ENCODE data around the gene STAB2.

The STAB2 gene

DNA sequence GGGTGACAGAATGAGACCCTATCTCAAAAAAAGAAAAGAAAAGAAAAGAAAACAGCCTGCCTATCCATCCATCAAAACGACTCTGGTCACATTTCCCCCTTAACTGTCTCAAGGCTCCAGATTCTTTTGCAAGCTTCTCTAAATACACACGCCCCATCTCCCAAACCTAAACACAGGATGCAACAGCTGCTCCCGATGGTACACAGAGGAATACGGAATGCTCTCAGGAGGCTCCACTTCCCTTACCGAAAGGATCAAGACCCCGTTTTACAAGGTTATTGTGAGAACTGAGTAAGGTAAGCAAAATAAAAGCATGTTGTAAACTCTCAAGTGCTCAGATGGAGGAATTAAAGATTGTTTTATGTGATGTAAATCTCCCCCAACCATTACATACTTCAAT lies 191.7 kb downstream of the STAB2 start:
- Histone ChIP-seq H3K4me1 (ENCODE audit: insufficient read depth, poor library complexity, severe bottlenecking) (no peaks in the 10 kb centered on the region), H3K36me3 (ENCODE audit: low read depth) (peaks cover 72% of the 10 kb centered on the region), H3K27me3 (ENCODE audit: insufficient read depth, poor library complexity, severe bottlenecking) (no peaks in the 10 kb centered on the region), H3K27ac (ENCODE audit: poor library complexity, severe bottlenecking) (no peak overlapping the region), H3K4me3 (ENCODE audit: severe bottlenecking) (no peak overlapping the region), H3K9me3 (ENCODE audit: severe bottlenecking) (no peaks in the 10 kb centered on the region)
- TF ChIP-seq, protein P1, sequence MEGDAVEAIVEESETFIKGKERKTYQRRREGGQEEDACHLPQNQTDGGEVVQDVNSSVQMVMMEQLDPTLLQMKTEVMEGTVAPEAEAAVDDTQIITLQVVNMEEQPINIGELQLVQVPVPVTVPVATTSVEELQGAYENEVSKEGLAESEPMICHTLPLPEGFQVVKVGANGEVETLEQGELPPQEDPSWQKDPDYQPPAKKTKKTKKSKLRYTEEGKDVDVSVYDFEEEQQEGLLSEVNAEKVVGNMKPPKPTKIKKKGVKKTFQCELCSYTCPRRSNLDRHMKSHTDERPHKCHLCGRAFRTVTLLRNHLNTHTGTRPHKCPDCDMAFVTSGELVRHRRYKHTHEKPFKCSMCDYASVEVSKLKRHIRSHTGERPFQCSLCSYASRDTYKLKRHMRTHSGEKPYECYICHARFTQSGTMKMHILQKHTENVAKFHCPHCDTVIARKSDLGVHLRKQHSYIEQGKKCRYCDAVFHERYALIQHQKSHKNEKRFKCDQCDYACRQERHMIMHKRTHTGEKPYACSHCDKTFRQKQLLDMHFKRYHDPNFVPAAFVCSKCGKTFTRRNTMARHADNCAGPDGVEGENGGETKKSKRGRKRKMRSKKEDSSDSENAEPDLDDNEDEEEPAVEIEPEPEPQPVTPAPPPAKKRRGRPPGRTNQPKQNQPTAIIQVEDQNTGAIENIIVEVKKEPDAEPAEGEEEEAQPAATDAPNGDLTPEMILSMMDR (IDR thresholded peaks at IDR 0.05; ENCODE audit: poor library complexity, severe bottlenecking) = no peak
- no peak for ATAC-seq (ENCODE audit: low read depth)
- DNase-seq (ENCODE audit: low spot score) = no peak

DNA sequence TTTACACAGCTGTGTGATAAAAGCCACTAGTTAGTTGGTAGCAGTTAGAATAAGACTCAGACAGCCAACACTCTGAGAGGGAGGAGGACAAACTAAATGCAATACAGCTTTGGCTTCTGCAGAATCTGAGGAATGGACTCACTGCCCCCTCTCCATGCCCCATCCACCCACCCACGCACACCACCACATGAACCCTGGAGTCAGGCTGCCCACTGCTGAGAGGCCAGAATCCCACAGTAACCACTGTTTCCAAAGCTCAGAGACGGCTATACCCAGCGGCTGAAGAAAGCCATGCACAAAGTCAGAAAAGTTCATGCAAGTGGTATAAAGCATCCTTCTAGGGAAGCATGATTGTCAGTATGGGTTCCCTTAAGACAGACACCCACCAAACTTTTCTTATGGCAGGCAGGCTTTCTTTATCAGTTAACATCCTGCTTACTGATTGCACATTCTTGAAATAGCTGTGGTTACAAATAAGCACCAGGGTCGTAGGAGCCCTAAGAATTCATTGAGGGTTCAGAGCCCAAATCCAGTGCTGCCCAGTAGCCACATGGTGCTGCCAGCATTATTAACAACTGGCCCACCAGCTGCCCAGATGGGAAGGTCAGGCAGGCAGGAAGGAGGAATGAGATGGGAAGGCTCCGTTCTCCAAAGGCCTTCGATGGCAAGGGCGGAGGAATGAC lies 192.5 kb downstream of the STAB2 start:
- TF ChIP-seq, protein P1 (IDR thresholded peaks at IDR 0.05; ENCODE audit: poor library complexity, severe bottlenecking) = no peak
- Histone ChIP-seq H3K9me3 (ENCODE audit: severe bottlenecking) (no peaks in the 10 kb centered on the region), H3K4me3 (ENCODE audit: severe bottlenecking) (no peak overlapping the region), H3K36me3 (ENCODE audit: low read depth) (peaks cover 79% of the 10 kb centered on the region), H3K27ac (ENCODE audit: poor library complexity, severe bottlenecking) (no peak overlapping the region), H3K4me1 (ENCODE audit: insufficient read depth, poor library complexity, severe bottlenecking) (no peaks in the 10 kb centered on the region), H3K27me3 (ENCODE audit: insufficient read depth, poor library complexity, severe bottlenecking) (no peaks in the 10 kb centered on the region)
- ATAC-seq (ENCODE audit: low read depth) (no peak), DNase-seq (ENCODE audit: low spot score) (no peak)

GRCh38 chr12:103780093-103780440 lies 193.0 kb downstream of the STAB2 start:
- Histone ChIP-seq H3K4me3 (ENCODE audit: severe bottlenecking) (no peak overlapping the region), H3K4me1 (ENCODE audit: insufficient read depth, poor library complexity, severe bottlenecking) (no peaks in the 10 kb centered on the region), H3K27me3 (ENCODE audit: insufficient read depth, poor library complexity, severe bottlenecking) (no peaks in the 10 kb centered on the region), H3K36me3 (ENCODE audit: low read depth) (peaks cover 84% of the 10 kb centered on the region), H3K27ac (ENCODE audit: poor library complexity, severe bottlenecking) (no peak overlapping the region), H3K9me3 (ENCODE audit: severe bottlenecking) (no peaks in the 10 kb centered on the region)
- ATAC-seq (ENCODE audit: low read depth) (no peak), DNase-seq (ENCODE audit: low spot score) (no peak)
- TF ChIP-seq, protein P1 (IDR thresholded peaks at IDR 0.05; ENCODE audit: poor library complexity, severe bottlenecking) = no peak

GRCh38 chr12:103780992-103781391 lies 193.9 kb downstream of the STAB2 start:
- H3K27ac ChIP-seq (ENCODE audit: poor library complexity, severe bottlenecking) = no peak overlapping the region
- no peaks in the 10 kb centered on the region for H3K4me1 ChIP-seq (ENCODE audit: insufficient read depth, poor library complexity, severe bottlenecking)
- DNase-seq (ENCODE audit: low spot score) = no peak
- no peaks in the 10 kb centered on the region for H3K27me3 ChIP-seq (ENCODE audit: insufficient read depth, poor library complexity, severe bottlenecking)
- no peak for ATAC-seq (ENCODE audit: low read depth)
- H3K36me3 ChIP-seq (ENCODE audit: low read depth) = peaks cover 84% of the 10 kb centered on the region
- TF ChIP-seq, protein P1 (IDR thresholded peaks at IDR 0.05; ENCODE audit: poor library complexity, severe bottlenecking) = no peak
- no peaks in the 10 kb centered on the region for H3K9me3 ChIP-seq (ENCODE audit: severe bottlenecking)
- H3K4me3 ChIP-seq (ENCODE audit: severe bottlenecking) = no peak overlapping the region

DNA sequence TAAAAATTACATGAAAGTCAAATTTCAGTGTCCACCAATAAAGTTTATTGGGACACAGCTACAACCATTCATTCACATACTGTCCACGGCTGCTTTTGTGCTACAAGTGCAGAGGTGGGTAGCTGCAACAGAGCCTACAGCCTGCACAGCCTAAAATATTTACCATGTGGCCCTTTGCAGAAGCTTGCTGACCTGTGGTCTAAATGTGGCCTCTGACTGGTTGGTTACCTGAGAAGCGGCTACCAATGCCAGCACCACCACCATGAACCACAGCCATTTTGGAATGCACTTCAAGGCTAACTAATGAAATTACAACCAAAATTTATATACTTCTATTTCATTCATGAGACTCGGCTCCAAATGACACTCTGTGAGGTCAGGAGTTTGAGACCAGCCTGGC lies 195.3 kb downstream of the STAB2 start:
- Histone ChIP-seq H3K9me3 (ENCODE audit: severe bottlenecking) (no peaks in the 10 kb centered on the region), H3K4me1 (ENCODE audit: insufficient read depth, poor library complexity, severe bottlenecking) (no peaks in the 10 kb centered on the region), H3K4me3 (ENCODE audit: severe bottlenecking) (no peak overlapping the region), H3K27ac (ENCODE audit: poor library complexity, severe bottlenecking) (no peak overlapping the region), H3K27me3 (ENCODE audit: insufficient read depth, poor library complexity, severe bottlenecking) (no peaks in the 10 kb centered on the region), H3K36me3 (ENCODE audit: low read depth) (peaks cover 81% of the 10 kb centered on the region)
- TF ChIP-seq, protein P1 (IDR thresholded peaks at IDR 0.05; ENCODE audit: poor library complexity, severe bottlenecking) = no peak
- ATAC-seq (ENCODE audit: low read depth) = no peak
- DNase-seq (ENCODE audit: low spot score) = no peak

All from RWPE2 (cell line).